Subcutaneous adipose tissue (tissue), 4 donors: ENCODE measurements around the gene PDRG1. TPM values are rescaled to one million over a fixed set of nuclear protein-coding genes. Genes with fewer than 3 reads are reported as not detected.

Source experiments
- CTCF ChIP-seq: fragments of 450-650 bp; IDR thresholded peaks from one replicate; pipeline ENCODE4 v1.5.1; 2016; ENCODE audit warnings: low read depth, mild to moderate bottlenecking, control low read depth, antibody characterized with exemption, moderate library complexity
- total RNA-seq, 4 donors: library from RNA; depleted of rRNA; stranded (reverse); fragments of >200 nt; gene quantifications; one replicate each; pipeline ENCODE4 v1.1.0, GENCODE V29; 2016

Gene PDRG1
- total RNA-seq, 4 donors from 2014 or later: 5.1 to 8.3 (median 6.6) TPM

- TF ChIP-seq CTCF: no peak
Observed at GRCh38 chr20:31934968-31935764, 16.7 kb downstream of the PDRG1 start.

- no peak for TF ChIP-seq CTCF
Observed at GRCh38 chr20:31934491-31934890, 17.4 kb downstream of the PDRG1 start.

- no peak for TF ChIP-seq CTCF
Observed at GRCh38 chr20:31933698-31934097, 18.1 kb downstream of the PDRG1 start.

- TF ChIP-seq CTCF: no peak
Observed at GRCh38 chr20:31930779-31931178, 21.1 kb downstream of the PDRG1 start.

GRCh38 chr20:31927627-31928159, 24.2 kb downstream of the PDRG1 start:
- TF ChIP-seq CTCF: no peak

GRCh38 chr20:31926493-31926892, 25.4 kb downstream of the PDRG1 start:
- TF ChIP-seq CTCF: no peak

- TF ChIP-seq CTCF: no peak
Observed at GRCh38 chr20:31925631-31926030, 26.2 kb downstream of the PDRG1 start.
